Right hindlimb (tissue), 1 donor: Measurements from ENCODE around the gene CXCL11.
"Not testable (repeated sequence)": the region's sequence is repeated elsewhere in the genome, so short reads cannot be mapped to it uniquely, and the experiment has no call there.

Experiments
- DNase-seq: peaks from one replicate; pipeline ENCODE4 v3.0.0-alpha.2; 2018

Gene CXCL11

GRCh38 chr4:76000279-76000678 is 35.6 kb downstream of the CXCL11 start:
- no peak for DNase-seq

- DNase-seq = not testable (repeated sequence)
Measured at GRCh38 chr4:75998525-75999147, 37.2 kb downstream of the CXCL11 start.

- no peak for DNase-seq
Measured at GRCh38 chr4:75997946-75998345, 37.9 kb downstream of the CXCL11 start.

- DNase-seq = no peak
Measured at GRCh38 chr4:75997081-75997480, 38.8 kb downstream of the CXCL11 start.

GRCh38 chr4:75995727-75996126 is 40.1 kb downstream of the CXCL11 start:
- DNase-seq = no peak

- DNase-seq = no peak
Measured at GRCh38 chr4:75992462-75992861, 43.4 kb downstream of the CXCL11 start.

- DNase-seq = no peak
Measured at GRCh38 chr4:75989846-75990528, 45.9 kb downstream of the CXCL11 start.

GRCh38 chr4:75985116-75985515 is 50.8 kb downstream of the CXCL11 start:
- no peak for DNase-seq
